Measurements from ENCODE around the gene CMBL. TPM values are rescaled to one million over a fixed set of nuclear protein-coding genes. Genes with fewer than 3 reads are reported as not detected.

Gene CMBL
- total and polyA plus RNA-seq, 2 donors from 2014 or later: 36.6 to 243 TPM

DNA sequence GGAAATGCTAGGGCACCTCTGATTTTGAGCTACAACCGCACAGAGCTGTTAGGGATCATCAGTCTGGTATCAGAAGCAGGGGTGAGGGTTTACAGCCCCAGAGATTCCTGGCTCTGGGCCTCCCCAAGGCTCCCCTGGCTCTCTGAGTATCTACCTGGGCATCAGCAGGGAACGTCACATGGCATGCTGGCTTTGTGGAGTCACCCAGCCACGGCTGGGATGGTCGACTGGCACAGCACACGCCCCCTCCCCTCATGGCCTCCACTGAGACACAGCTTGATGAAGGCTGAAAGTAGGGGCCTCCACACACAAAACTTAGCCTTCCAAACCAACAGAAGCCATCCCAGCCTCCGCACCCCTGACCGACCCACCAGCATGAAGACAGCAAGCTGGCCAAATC is 74.7 kb downstream of the CMBL start:
- FAIRE-seq: no peak
- Histone ChIP-seq H3K4me3 (ENCODE audit: low read length in 3 of 3) (no peak overlapping the region), H3K9me3 (ENCODE audit: control insufficient read depth in 2 of 3, insufficient read depth in 1 of 3, low read length in 3 of 3) (no peaks in the 10 kb centered on the region), H3K36me3 (ENCODE audit: control insufficient read depth in 2 of 3, insufficient read depth in 3 of 3, low read length in 3 of 3) (peaks cover 0 to 3% (median 0%) of the 10 kb centered on the region in 3 donors), H3K9ac (ENCODE audit: low read length in 3 of 3) (no peak overlapping the region), H3K27me3 (ENCODE audit: control insufficient read depth, insufficient read depth, low read length) (no peaks in the 10 kb centered on the region), H3K27ac (ENCODE audit: low read depth in 2 of 2, low read length in 2 of 2) (no peak overlapping the region), H3K4me1 (ENCODE audit: control insufficient read depth in 2 of 3, insufficient read depth in 2 of 3, low read depth in 1 of 3, low read length in 3 of 3) (no peaks in the 10 kb centered on the region)
- TF ChIP-seq, protein P1, sequence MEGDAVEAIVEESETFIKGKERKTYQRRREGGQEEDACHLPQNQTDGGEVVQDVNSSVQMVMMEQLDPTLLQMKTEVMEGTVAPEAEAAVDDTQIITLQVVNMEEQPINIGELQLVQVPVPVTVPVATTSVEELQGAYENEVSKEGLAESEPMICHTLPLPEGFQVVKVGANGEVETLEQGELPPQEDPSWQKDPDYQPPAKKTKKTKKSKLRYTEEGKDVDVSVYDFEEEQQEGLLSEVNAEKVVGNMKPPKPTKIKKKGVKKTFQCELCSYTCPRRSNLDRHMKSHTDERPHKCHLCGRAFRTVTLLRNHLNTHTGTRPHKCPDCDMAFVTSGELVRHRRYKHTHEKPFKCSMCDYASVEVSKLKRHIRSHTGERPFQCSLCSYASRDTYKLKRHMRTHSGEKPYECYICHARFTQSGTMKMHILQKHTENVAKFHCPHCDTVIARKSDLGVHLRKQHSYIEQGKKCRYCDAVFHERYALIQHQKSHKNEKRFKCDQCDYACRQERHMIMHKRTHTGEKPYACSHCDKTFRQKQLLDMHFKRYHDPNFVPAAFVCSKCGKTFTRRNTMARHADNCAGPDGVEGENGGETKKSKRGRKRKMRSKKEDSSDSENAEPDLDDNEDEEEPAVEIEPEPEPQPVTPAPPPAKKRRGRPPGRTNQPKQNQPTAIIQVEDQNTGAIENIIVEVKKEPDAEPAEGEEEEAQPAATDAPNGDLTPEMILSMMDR (IDR thresholded peaks at IDR 0.05; ENCODE audit: borderline replicate concordance, extremely low read depth, insufficient read depth): no peak
- no peak for DNase-seq
- intact Hi-C loops (cut with DNase I): no loop called here

DNA sequence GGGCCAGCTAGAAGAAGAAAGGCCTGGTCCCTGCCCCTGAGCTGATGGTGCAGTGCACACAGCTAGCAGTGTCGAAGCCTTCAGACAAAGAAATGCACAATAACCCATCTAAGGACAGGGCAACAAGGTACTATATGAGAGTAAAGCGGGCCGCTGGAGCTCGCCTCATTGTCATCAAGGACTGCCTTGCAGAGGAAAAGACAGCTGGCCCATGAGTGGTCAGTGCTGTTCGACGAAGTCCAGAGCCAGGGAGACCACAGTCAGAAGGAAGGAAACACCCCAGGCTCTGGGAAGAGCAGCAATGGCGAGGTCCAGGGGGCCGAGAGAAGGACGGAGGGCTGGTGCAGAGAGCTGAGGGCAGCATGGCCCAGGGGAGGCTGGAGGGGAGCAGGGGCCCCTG is 75.3 kb downstream of the CMBL start:
- no peak for DNase-seq
- no peak for FAIRE-seq
- peaks cover 0 to 3% (median 0%) of the 10 kb centered on the region in 3 donors for H3K36me3 ChIP-seq (ENCODE audit: control insufficient read depth in 2 of 3, insufficient read depth in 3 of 3, low read length in 3 of 3)
- TF ChIP-seq, protein P1 (IDR thresholded peaks at IDR 0.05; ENCODE audit: borderline replicate concordance, extremely low read depth, insufficient read depth): no peak
- no peaks in the 10 kb centered on the region for H3K27me3 ChIP-seq (ENCODE audit: control insufficient read depth, insufficient read depth, low read length)
- no peak overlapping the region for H3K4me3 ChIP-seq (ENCODE audit: low read length in 3 of 3)
- H3K4me1 ChIP-seq (ENCODE audit: control insufficient read depth in 2 of 3, insufficient read depth in 2 of 3, low read depth in 1 of 3, low read length in 3 of 3): no peaks in the 10 kb centered on the region
- intact Hi-C loops (cut with DNase I): no loop called here
- H3K27ac ChIP-seq (ENCODE audit: low read depth in 2 of 2, low read length in 2 of 2): no peak overlapping the region
- H3K9me3 ChIP-seq (ENCODE audit: control insufficient read depth in 2 of 3, insufficient read depth in 1 of 3, low read length in 3 of 3): no peaks in the 10 kb centered on the region
- no peak overlapping the region for H3K9ac ChIP-seq (ENCODE audit: low read length in 3 of 3)

DNA sequence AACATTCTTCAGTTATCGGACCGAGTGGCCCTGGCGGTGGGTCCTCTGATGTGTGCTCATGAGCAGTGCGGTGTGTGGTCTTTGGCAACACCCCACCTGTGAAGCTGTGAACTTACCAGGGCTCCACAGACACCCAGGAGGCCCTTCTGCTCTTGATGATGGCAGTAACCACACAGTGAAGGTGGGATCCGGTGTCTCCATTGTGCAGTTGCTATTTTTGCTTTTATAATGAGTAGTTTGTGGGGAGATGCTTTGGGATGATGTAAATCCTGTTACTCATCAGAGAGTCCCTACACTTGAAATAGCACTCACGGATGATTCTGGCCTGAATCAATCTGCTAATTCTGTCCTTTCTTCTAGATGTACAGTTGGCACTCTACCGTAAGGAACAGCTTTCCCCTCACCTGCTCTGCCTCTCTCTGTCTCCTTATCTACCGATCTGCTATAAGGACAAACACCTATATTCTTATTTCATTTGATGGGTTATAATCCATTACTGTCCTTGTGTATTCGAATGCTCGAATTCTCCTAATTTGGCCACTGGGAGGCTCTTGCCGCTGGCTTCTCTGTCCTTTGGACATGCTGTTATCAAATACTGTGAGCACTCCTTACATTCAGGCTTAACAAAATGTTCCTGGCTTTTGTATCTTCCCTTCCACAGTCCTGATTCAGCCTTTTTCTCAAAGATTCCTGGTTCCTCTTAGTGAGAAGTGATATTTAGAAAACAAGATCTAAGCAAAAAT is 78.2 kb downstream of the CMBL start:
- TF ChIP-seq, protein P1 (IDR thresholded peaks at IDR 0.05; ENCODE audit: borderline replicate concordance, extremely low read depth, insufficient read depth): no peak
- Histone ChIP-seq H3K9me3 (ENCODE audit: control insufficient read depth in 2 of 3, insufficient read depth in 1 of 3, low read length in 3 of 3) (no peaks in the 10 kb centered on the region), H3K27ac (ENCODE audit: low read depth in 2 of 2, low read length in 2 of 2) (no peak overlapping the region), H3K27me3 (ENCODE audit: control insufficient read depth, insufficient read depth, low read length) (no peaks in the 10 kb centered on the region), H3K4me1 (ENCODE audit: control insufficient read depth in 2 of 3, insufficient read depth in 2 of 3, low read depth in 1 of 3, low read length in 3 of 3) (no peaks in the 10 kb centered on the region), H3K9ac (ENCODE audit: low read length in 3 of 3) (no peak overlapping the region), H3K4me3 (ENCODE audit: low read length in 3 of 3) (no peak overlapping the region), H3K36me3 (ENCODE audit: control insufficient read depth in 2 of 3, insufficient read depth in 3 of 3, low read length in 3 of 3) (no peaks in the 10 kb centered on the region)
- intact Hi-C loops (cut with DNase I): no loop called here
- FAIRE-seq (no peak), DNase-seq (no peak)
